Measurements from ENCODE around the gene TGFBI.

TGFBI gene

DNA sequence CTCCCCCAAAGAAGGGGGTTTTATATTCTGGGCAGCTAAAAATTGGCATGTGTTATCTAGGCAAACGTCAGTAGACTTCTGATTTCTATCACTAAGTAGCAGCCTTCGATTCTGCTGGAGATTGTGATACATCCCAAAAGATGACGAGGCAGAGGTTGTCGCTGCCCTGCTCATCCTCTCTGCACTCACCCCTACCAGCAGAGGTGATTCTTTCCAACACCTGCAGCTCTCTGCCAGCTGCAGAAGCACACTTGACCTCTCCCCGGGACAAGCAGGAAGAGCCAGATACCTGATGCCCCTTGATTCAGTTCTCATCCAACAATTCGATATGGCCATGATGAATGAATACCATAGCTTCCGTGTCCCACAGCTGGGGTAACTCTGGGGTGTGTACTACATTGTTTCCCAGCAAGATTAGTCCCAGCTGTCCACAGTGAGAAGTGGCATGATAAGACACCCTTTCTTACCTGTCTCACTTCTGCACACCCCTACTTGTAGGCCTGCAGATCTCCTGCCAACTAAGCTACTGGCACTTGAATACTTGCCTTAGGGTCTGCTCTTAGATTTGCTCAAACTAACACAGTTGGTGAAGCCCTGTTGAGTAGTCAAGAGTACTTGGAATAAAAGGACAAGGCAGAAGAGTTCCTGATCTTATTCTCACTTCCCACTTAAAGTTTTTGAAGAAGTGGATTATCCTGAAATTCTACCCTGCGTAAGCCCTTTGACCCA lies 66.3 kb downstream of the TGFBI start:
- no peak for DNase-seq

GRCh38 chr5:136098176-136098575 lies 69.4 kb downstream of the TGFBI start:
- no peak for DNase-seq

GRCh38 chr5:136099870-136100269 lies 71.1 kb downstream of the TGFBI start:
- no peak for DNase-seq

DNA sequence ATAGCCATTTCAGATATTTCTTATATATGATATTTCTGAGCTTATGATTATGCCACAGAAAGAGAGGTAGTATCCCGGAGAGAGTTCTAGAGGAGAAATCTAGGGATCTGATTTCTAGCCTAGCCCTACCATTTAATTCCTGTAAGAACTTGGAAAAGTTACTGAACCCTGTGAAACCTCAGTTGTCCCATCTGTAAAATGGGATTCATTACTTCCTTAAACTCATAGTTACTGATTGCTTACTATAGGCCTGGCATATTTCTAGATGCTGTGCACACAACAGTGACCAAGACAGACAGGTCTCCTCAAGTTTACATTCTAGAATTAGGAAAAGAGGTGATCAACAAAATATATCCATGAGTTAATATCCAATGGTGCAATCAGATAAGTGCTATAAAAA lies 73.1 kb downstream of the TGFBI start:
- no peak for DNase-seq

- DNase-seq: no peak
These were observed 74.3 kb downstream of the TGFBI start for GRCh38 chr5:136103118-136103517.

GRCh38 chr5:136104306-136104965 lies 75.6 kb downstream of the TGFBI start:
- no peak for DNase-seq

- DNase-seq: no peak
These were observed 77.7 kb downstream of the TGFBI start for GRCh38 chr5:136106351-136107031.

DNA sequence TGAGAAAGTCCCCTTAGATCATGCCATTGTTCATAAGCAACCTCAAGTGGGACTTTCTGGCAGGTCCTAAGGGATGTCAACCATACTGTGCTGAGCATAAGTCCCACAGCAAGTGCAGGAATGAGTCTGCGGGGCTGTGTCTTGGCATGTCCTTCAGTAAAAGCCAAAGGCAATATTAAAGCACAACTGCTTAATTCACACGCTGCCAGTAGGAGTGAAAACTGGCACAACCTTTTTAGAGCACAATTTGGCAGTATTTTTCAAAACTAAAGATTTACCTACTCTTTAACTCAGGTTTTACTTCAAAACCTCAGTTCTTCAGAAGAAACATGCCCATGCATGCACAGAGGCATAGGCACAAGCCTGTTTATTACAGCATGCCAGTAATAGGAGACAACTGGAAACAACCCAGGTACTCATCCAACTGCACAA lies 79.4 kb downstream of the TGFBI start:
- no peak for DNase-seq

DNA sequence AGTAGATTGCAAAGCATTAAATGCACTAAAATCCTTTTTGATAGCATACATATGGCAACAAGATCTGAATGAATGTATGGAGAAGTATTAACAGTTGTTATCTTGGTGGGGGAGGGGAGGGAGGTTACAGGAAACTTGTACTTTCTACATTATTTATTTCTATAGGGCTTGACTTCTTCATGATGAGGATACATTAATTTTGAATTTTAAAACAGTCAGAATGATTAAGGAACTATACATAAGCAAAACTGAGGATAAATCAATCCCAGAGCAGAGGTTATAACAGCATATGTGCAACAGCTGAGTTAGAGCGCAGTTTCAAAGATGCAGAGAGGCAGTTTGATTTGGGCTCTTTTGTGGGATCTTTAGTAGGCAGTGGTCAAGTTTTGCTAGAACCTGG lies 80.0 kb downstream of the TGFBI start:
- no peak for DNase-seq

- DNase-seq: no peak
These were observed 80.8 kb downstream of the TGFBI start for GRCh38 chr5:136109453-136110135.
